GM13976 (cell line): Measurements from ENCODE around the gene SLC25A53.
A peak's percentile ranks its signal among the peaks of the same experiment; 100 is the strongest.

Source experiments
- DNase-seq: peaks from one replicate; pipeline ENCODE4 v3.0.0; 2012; ENCODE audit warnings: low spot score
- CTCF ChIP-seq: IDR thresholded peaks from 2 replicates; pipeline ENCODE4 v1.5.1; 2012; ENCODE audit warnings: borderline replicate concordance, mild to moderate bottlenecking; ENCODE audit not compliant: insufficient read depth; ENCODE audit errors: extremely low read depth, missing control alignments, control extremely low read depth
- in situ Hi-C: fragments of 300-500 bp; cut with MboI; formaldehyde crosslinking; loops from one replicate; pipeline ENCODE4 v1.12.0; 2022; ENCODE audit warnings: low sequenced_read_pairs, mixed read lengths, inconsistent platforms; ENCODE audit not compliant: unreplicated experiment

SLC25A53 gene, protein sequence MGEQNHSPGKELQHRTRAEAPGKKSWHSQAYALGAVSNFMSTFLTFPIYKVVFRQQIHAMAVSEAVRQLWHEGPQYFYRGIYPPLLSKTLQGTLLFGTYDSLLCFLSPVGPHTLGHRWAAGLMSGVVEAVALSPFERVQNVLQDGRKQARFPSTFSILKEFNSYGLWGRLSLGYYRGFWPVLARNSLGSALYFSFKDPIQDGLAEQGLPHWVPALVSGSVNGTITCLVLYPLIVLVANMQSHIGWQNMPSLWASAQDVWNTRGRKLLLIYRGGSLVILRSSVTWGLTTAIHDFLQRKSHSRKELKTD

DNA sequence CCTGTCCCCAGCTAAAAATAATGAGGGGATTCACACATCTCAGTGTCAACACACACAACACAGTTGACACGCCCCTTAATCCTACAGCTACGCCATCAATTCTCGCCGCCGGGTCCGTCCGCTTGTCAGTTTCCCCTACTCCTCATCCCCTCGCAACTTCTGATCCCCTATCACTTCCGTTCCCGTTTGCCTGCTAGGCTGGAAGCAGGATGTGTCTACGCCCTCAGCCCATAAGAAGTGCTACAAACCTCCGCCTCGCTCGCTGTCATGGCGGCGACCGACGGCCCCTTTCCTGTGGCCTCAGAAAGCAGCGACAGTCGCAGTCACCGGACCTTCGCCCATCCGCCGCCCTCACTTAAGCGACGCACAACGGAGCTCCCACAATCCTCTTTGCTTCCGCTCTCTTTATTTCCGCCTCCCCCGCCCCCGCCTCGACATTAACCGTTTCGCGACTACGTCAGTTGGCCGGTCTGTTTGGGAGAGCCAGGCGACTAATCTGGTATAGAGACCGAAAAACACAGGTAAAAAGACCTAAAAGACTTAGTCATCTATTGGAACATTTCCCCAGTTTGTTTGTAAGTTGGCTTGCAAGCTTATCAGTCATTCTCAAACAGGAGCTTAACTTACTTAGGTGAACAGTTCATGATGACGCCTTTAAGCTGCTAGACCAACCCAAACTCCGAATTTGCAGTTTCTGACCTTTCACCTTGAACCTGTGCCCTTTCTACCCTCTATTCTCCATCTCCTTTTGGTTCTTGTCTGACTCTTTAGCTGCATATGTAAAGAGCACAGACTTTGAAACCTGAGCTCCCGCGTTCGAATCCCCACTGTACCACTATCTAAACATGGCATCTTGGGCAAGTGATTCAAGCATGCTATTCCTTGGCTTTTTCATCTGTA lies at the start of gene SLC25A53:
Gene SLC25A53, minus strand, starts transcription at position 380 of the 900 bp plus-strand sequence. CDS start 51,752 bp downstream, outside the sequence.
- DNase-seq, result peak; percentile 63
- TF ChIP-seq CTCF, result no peak
- in situ Hi-C loops, result no loop called here

DNA sequence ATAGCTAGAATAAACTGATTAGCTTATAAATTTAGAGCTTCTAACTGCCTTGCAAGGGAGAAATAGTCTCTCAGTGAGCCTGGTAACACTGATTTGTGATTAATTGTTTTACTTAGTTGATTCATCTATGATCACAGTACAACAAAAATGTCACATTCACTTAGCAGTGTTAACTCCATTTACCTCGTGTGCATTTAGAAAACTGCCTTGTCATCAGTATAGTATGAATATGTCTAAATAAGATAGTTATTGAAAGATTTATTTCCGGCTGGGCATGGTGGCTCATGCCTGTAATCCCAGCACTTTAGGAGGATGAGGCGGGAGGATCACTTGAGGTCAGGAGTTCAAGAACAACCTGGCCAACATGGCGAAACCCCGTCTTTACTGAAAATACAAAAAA lies 48.7 kb upstream of the SLC25A53 start:
- TF ChIP-seq CTCF, result no peak
- in situ Hi-C loops, result no loop called here
- DNase-seq, result no peak

- peak; percentile 54 for TF ChIP-seq CTCF
- in situ Hi-C loops, result no loop called here
- peak; percentile 34 for DNase-seq
Observed at GRCh38 chrX:104195489-104196084, 38.8 kb upstream of the SLC25A53 start.

- DNase-seq, result no peak
- in situ Hi-C loops, result no loop called here
- no peak for TF ChIP-seq CTCF
Observed at GRCh38 chrX:104195013-104195412, 38.2 kb upstream of the SLC25A53 start.

DNA sequence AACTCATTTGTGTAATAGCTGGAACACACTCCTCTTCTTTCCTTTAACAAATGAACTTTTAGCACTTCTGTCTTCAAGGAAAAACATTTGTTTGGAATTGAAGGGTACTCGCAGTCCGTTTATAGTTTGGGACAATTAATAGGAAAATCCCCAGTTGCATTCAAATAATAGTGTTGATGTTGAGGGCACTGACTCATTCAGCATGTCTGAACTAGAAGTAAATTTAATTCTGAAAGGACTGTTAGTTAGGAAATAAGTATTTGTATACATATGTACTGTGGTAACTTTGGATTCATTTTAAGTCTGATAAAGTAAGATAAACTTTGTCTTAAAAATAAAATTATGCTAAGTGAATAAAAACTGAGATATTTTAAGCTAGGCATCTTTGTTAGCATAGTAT lies 36.7 kb upstream of the SLC25A53 start:
- no peak for TF ChIP-seq CTCF
- no peak for DNase-seq
- in situ Hi-C loops, result no loop called here

DNA sequence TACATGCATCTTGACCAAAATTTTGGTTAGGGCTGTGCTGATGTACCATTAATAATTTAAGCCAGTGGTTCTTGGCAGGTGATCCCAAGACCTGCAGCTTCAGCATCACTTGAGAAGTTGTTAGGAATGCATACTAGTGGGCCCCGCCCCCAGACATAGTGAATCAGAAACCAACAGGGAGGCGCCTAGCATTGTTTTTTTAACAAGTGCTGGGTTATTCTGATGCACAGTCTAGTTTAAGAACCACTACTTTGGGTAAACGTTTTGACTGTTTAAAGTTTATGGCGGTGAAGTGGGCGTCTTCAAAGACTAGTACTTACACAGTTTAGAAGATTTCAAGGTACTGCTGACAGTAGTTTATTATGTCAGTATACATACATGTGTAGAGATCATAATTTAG lies 33.0 kb upstream of the SLC25A53 start:
- in situ Hi-C loops, result no loop called here
- TF ChIP-seq CTCF, result no peak
- DNase-seq, result no peak
